ENCODE measurements around the gene PHRF1.

- TF ChIP-seq POLR2A (IDR thresholded peaks at IDR 0.05) (no peak), CTCF (IDR thresholded peaks at IDR 0.05) (no peak)
Observed at GRCh38 chr11:557328-558132, 18.7 kb upstream of the PHRF1 start.
